VCaP (cell line): ENCODE results near the gene MRPL47.
"Not testable (repeated sequence)": the region's sequence is repeated elsewhere in the genome, so short reads cannot be mapped to it uniquely, and the experiment has no call there.

ENCODE experiments used
- H3K27ac ChIP-seq: fragments of 450-650 bp; 2 replicates; pipeline ENCODE4 v1.5.1; 2017
- TF ChIP-seq, protein P1 (sequence below): fragments of 450-650 bp; conservative IDR thresholded peaks from 2 replicates; pipeline ENCODE4 v1.5.1; 2017; ENCODE audit warnings: mild to moderate bottlenecking, moderate library complexity

Gene MRPL47

DNA sequence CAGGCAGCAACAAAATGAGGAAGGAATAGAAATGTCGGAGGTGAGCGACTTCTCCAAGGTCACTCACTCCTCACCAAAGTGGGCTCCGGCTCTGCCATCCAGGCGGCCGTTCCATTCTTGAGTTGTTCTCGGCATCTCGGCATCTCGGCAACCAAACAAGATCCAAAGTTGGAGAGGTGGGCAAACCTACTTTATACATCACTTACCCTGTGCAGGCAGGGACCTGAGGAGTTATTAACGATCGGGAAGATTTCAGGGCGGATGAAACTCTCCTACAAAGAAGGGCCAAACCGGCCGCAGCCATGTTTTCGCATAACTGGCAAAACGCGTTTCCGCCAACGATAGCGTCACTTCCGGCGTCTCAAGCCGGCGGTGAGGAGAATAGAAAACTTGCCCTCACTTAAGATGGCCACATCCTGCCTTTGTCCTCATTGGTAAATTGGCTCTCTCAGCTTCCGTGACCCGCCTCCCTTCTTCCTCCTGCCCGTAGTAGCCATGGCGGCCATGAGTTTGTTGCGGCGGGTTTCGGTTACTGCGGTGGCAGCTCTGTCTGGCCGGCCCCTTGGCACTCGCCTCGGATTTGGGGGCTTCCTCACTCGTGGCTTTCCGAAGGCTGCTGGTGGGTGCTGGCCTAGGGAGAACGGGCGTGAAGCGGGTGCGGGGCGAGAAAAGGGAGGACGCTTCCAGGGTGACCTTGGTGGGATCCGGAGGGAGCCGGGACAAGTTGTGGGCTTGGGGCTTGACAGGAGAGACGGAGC is at the start of gene MRPL47, which contains the start of gene NDUFB5:
MRPL47 (minus strand) TSS at position 318 of the 758 bp plus-strand sequence; CDS start at position 304, 14 bp downstream.
NDUFB5 (plus strand) TSS at position 474 of the 758 bp plus-strand sequence; CDS start at position 496, 22 bp downstream.
- TF ChIP-seq, protein P1, sequence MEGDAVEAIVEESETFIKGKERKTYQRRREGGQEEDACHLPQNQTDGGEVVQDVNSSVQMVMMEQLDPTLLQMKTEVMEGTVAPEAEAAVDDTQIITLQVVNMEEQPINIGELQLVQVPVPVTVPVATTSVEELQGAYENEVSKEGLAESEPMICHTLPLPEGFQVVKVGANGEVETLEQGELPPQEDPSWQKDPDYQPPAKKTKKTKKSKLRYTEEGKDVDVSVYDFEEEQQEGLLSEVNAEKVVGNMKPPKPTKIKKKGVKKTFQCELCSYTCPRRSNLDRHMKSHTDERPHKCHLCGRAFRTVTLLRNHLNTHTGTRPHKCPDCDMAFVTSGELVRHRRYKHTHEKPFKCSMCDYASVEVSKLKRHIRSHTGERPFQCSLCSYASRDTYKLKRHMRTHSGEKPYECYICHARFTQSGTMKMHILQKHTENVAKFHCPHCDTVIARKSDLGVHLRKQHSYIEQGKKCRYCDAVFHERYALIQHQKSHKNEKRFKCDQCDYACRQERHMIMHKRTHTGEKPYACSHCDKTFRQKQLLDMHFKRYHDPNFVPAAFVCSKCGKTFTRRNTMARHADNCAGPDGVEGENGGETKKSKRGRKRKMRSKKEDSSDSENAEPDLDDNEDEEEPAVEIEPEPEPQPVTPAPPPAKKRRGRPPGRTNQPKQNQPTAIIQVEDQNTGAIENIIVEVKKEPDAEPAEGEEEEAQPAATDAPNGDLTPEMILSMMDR, result no peak
- peak within 1 kb of the TSS; percentile 80 for H3K27ac ChIP-seq

DNA sequence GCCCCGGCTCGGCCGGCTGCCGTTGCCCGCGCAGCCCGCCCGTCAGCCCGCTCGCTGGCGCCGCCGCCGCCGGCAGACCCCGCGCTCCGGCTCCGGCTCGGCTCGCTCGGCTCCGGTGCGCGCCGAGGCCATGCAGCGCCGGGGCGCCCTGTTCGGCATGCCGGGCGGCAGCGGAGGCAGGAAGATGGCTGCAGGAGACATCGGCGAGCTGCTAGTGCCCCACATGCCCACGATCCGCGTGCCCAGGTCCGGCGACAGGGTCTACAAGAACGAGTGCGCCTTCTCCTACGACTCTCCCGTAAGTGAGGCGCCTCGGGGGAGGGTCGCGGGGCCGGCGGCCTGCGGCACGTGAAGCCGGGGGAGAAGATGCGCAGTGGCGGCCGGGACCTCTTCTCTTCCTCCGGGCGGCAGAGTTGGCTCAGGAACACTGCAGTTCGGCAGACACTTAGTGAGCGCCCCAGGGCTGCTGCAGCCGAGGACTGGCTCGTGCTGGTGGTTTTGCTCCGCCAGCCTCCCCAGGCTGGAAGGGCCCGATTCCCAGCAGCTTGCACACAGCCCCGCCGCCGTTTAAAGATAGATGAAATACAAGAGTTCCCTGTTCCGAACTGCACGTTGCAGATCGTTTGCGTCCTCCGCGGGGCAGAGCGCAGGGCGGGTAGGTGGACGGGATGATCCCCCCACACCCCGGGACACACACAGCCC is 48.8 kb upstream of the MRPL47 start:
- TF ChIP-seq, protein P1, result no peak; the same call in 1 of the 2 replicates

DNA sequence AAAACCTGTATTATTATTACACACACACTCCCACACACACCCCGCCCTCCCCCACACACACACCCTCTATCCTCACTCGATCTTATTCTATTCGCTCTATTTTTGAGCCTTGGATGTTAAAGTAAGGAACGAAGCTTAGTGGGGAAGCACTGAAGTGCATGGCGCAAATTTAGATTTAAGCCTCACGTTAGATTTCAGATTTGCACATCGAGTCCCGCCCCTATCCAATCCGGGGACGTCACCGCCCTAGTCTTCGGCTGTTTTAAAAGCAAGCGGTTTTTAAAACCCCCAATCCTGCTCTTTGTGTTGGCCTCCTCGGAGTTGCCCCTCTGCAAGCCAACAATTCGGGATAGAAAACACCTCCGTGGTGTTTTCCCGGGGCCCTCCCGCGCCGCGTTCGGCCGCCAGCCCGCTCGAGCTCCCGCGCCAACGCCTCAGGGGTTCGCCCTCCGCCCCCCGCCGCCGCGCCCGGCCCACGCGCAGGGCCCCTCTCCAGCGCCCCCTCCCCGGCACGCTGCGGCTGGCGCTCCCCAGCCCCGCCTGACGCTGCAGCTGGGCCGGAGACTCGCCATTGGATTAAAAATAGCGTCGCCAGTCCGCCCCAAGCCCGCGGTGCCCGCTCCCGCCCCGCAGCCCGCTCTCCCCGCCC is 48.1 kb upstream of the MRPL47 start, which contains the start of gene USP13:
USP13 (plus strand) TSS at position 594 of the 649 bp plus-strand sequence. CDS start 186 bp downstream, outside the sequence.
- TF ChIP-seq, protein P1, result no peak
- H3K27ac ChIP-seq, result peak within 1 kb of the TSS; percentile 91

More for the DNA sequence above, 48.8 kb upstream of the MRPL47 start:
- H3K27ac ChIP-seq, result peak overlapping the region; percentile 91

DNA sequence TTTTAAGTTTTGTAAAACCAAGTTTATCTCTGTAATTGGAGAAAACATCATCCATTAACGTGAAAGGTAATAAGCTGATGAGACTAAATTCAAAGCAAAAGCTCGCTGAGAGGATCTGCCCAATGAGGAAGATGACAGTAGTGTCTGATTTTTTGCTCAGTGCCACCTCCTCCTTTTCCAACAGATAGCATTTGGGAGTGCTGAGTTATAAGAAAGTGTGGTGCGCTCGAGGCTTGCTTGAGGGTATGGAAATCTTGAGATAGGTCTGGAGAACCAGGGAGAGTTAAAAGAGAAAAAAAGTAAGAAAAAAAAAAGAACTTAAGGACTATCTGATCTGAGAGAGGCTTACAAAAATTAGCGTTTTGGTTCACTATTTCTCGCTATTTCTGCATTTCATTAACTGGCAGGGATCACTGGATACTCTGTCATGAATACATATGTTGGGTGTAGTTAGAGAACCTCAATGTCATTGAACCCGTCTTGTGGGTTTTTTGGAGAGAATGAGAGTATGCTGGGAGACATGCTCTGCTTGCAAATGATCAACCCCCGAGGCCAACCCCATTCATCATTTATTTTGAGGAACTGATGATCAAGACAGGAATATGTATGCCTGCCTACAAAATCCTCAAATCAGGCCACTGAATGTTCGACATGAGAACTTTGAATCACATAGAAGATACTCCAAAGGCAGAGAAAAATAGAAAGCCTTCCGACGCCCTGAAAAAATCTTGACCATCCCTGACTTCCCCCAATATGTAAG is 47.4 kb upstream of the MRPL47 start:
- TF ChIP-seq, protein P1, result no peak
- H3K27ac ChIP-seq, result peak overlapping the region; percentile 91

DNA sequence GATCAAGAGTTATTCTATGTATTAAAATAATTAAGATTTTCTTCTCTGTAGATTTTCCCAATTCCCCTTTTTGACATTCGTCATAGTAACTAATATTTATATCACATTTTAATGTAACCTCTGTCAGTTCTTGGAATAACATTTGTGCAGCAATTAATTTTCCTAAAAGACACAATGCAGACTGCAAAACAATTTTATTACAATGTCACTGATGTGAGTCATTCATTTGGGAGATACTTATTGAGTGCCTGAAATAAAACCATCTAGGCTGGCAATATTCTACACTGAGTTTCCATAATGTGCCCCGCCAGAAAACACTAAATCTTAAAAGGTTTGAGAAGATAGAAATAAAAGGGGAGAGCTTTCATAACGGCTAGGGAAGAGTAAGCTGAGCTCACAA is 41.7 kb upstream of the MRPL47 start:
- TF ChIP-seq, protein P1, result no peak
- H3K27ac ChIP-seq, result no peak overlapping the region

DNA sequence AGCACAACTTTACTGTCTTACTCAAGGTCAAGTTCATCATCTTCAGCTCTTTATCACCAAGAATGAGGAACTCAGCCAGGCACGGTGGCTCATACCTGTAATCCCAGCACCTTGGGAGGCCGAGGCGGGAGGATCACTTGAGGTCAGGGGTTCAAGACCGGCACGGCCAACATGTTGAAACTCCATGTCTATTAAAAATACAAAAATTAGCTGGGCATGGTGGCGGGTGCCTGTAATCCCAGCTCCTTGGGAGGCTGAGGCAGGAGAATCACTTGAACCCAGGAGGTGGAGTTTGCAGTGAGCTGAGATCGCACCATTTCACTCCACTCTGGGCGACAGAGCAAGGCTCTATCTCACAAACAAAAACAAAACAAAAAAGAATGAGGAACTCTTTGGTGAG is 39.4 kb upstream of the MRPL47 start:
- not testable (repeated sequence) for H3K27ac ChIP-seq

DNA sequence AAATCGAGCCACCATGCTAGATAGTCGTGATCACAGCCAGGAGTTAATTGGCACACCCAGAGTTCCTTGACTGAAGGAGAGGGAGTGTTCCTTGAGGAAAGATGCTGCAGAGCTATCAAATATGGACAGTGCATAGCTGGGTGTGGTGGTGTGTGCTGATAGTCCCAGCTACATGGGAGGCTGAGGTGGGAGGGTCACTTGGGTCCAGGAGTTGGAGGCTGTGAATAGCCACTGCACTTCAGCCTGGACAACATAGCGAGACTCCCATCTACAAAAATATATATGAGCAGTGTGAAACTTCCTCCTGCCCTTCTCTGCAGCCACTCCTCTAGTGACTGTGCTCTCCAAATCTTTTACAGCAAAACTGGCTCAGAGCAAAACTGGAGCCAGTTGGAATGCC is 38.4 kb upstream of the MRPL47 start:
- TF ChIP-seq, protein P1, result no peak
- no peak overlapping the region for H3K27ac ChIP-seq
